Thymus (tissue), 11 donors: ENCODE measurements around the gene ZNF117. TPM values are rescaled to one million over a fixed set of nuclear protein-coding genes. Genes with fewer than 3 reads are reported as not detected.
"Not testable (repeated sequence)": the region's sequence is repeated elsewhere in the genome, so short reads cannot be mapped to it uniquely, and the experiment has no call there.

ENCODE experiments used
- DNase-seq, 9 donors: peaks; one replicate each; pipeline ENCODE4 v3.0.0-alpha.2; 2013; ENCODE audit warnings: low spot score in 9 of 9, low read depth in 6 of 9, missing footprints in 1 of 9
- H3K27ac ChIP-seq, 2 donors: one replicate each; pipeline ENCODE4 v1.5.1; 2013; ENCODE audit warnings: control low read depth in 1 of 2, low read depth in 1 of 2, low read length in 1 of 2, mild to moderate bottlenecking in 1 of 2, moderate library complexity in 1 of 2
- H3K27me3 ChIP-seq, 2 donors: one replicate each; pipeline ENCODE4 v1.5.1; 2013; ENCODE audit warnings: low read length in 1 of 2; ENCODE audit not compliant: control insufficient read depth in 2 of 2, insufficient read depth in 1 of 2
- H3K36me3 ChIP-seq, 2 donors: one replicate each; pipeline ENCODE4 v1.5.1; 2013; ENCODE audit warnings: low read length in 1 of 2, mild to moderate bottlenecking in 1 of 2, moderate library complexity in 1 of 2; ENCODE audit not compliant: control insufficient read depth in 2 of 2, insufficient read depth in 2 of 2
- H3K4me1 ChIP-seq, 2 donors: one replicate each; pipeline ENCODE4 v1.5.1; 2013; ENCODE audit warnings: low read length in 2 of 2; ENCODE audit not compliant: control insufficient read depth in 2 of 2, insufficient read depth in 2 of 2
- H3K4me3 ChIP-seq, 2 donors: one replicate each; pipeline ENCODE4 v1.5.1; 2013; ENCODE audit warnings: low read length in 2 of 2, control low read depth in 1 of 2, mild to moderate bottlenecking in 1 of 2
- H3K9me3 ChIP-seq, 2 donors: one replicate each; pipeline ENCODE4 v1.5.1; 2013; ENCODE audit warnings: low read length in 1 of 2, mild to moderate bottlenecking in 1 of 2; ENCODE audit not compliant: control insufficient read depth in 2 of 2, insufficient read depth in 1 of 2
- WGBS: extraction: QIAGEN DNeasy Blood & Tissue Kit; methylation state at CpG from one replicate; pipeline ENCODE4 v1.1.7; 2013; 5-methylcytosine and 5-hydroxymethylcytosine counted together
- polyA plus RNA-seq: library from polyadenylated mRNA; stranded (reverse); fragments of 200-250 nt; gene quantifications from one replicate; pipeline ENCODE4 v1.2.3, GENCODE V29; 2013
- total RNA-seq: library from RNA; stranded (reverse); fragments of 120-200 nt; gene quantifications from one replicate; pipeline ENCODE4 v1.2.4, GENCODE V29; 2013
- donor health status: healthy.

ZNF117 gene
- total and polyA plus RNA-seq, 2 donors, result 7.6 to 14.6 TPM

GRCh38 chr7:64945503-64946175, 45.2 kb downstream of the ZNF117 start:
- Histone ChIP-seq H3K4me1 (no peaks in the 10 kb centered on the region), H3K27ac (no peak overlapping the region), H3K36me3 (no peaks in the 10 kb centered on the region), H3K4me3 (no peak overlapping the region), H3K27me3 (peaks cover 11 to 33% of the 10 kb centered on the region in 2 donors), H3K9me3 (peaks cover 2 to 5% of the 10 kb centered on the region in 2 donors)
- 52% methylated on average over 2 of the region's 2 CpGs for WGBS
- DNase-seq, result no peak

- H3K27me3 ChIP-seq, result peaks cover 11 to 33% of the 10 kb centered on the region in 2 donors
- WGBS, result 92% methylated on average over 5 of the region's 5 CpGs
- not testable (repeated sequence) for H3K4me1 ChIP-seq, DNase-seq, H3K9me3 ChIP-seq, H3K4me3 ChIP-seq, H3K27ac ChIP-seq, H3K36me3 ChIP-seq
These were observed 46.0 kb downstream of the ZNF117 start for GRCh38 chr7:64944667-64945502.

GRCh38 chr7:64940021-64940420, 50.8 kb downstream of the ZNF117 start:
- not testable (repeated sequence) for H3K4me1 ChIP-seq, DNase-seq, H3K27ac ChIP-seq, H3K9me3 ChIP-seq, H3K27me3 ChIP-seq, H3K36me3 ChIP-seq, H3K4me3 ChIP-seq
- WGBS, result 97% methylated on average over 6 of the region's 6 CpGs

GRCh38 chr7:64938540-64938939, 52.3 kb downstream of the ZNF117 start:
- Histone ChIP-seq H3K4me3 (no peak overlapping the region), H3K4me1 (no peaks in the 10 kb centered on the region), H3K9me3 (peaks cover 0 to 3% of the 10 kb centered on the region in 2 donors), H3K36me3 (no peaks in the 10 kb centered on the region), H3K27ac (no peak overlapping the region), H3K27me3 (peaks cover 0 to 3% of the 10 kb centered on the region in 2 donors)
- no peak for DNase-seq
- WGBS, result 99% methylated on average over 1 of the region's 1 CpG

- Histone ChIP-seq H3K36me3 (no peaks in the 10 kb centered on the region), H3K4me1 (no peaks in the 10 kb centered on the region), H3K9me3 (peaks cover 0 to 8% of the 10 kb centered on the region in 2 donors), H3K27ac (no peak overlapping the region), H3K4me3 (no peak overlapping the region), H3K27me3 (no peaks in the 10 kb centered on the region)
- WGBS, result 98% methylated on average over 1 of the region's 1 CpG
- no peak for DNase-seq
These were observed 56.4 kb downstream of the ZNF117 start for GRCh38 chr7:64934478-64934877.

GRCh38 chr7:64928252-64929187, 62.3 kb downstream of the ZNF117 start:
- H3K4me1 ChIP-seq, H3K27ac ChIP-seq, H3K9me3 ChIP-seq, H3K4me3 ChIP-seq, DNase-seq, H3K36me3 ChIP-seq, H3K27me3 ChIP-seq: not testable (repeated sequence)
- over 99% methylated on average over 4 of the region's 4 CpGs for WGBS

Other genes starting within 250 kb of the ZNF117 start
- gene ZNF138, start 196.6 kb downstream of the ZNF117 start, total RNA-seq, result 13.2 TPM
- gene ZNF138, start 196.6 kb downstream of the ZNF117 start, polyA plus RNA-seq, result 11.4 TPM
- 8.2 TPM for gene ZNF273, start 87.8 kb downstream of the ZNF117 start, total RNA-seq
- gene ZNF273, start 87.8 kb downstream of the ZNF117 start, polyA plus RNA-seq, result 6.6 TPM
- 10.7 TPM for gene ERV3-1, start 15.7 kb upstream of the ZNF117 start, total RNA-seq
- 7.7 TPM for gene ERV3-1, start 15.7 kb upstream of the ZNF117 start, polyA plus RNA-seq